Measurements from ENCODE around the gene COL20A1. TPM values are rescaled to one million over a fixed set of nuclear protein-coding genes. Genes with fewer than 3 reads are reported as not detected.
A peak's percentile ranks its signal among the peaks of the same experiment; 100 is the strongest.

COL20A1 gene
- total RNA-seq, 3 donors from 2014 or later = not detected

GRCh38 chr20:63270606-63271325, 22.2 kb upstream of the COL20A1 start:
- Histone ChIP-seq H3K27ac (no peak overlapping the region), H3K27me3 (peaks cover 0 to 8% of the 10 kb centered on the region in 2 donors), H3K9me3 (no peaks in the 10 kb centered on the region), H3K4me1 (peaks cover 0 to 12% of the 10 kb centered on the region in 2 donors), H3K4me3 (no peak overlapping the region), H3K36me3 (no peaks in the 10 kb centered on the region)
- no peak for DNase-seq (ENCODE audit: low spot score in 2 of 2)
- intact Hi-C loops (cut with DNase I; ENCODE audit: low total_unique reads) = no loop called here
- TF ChIP-seq POLR2A (IDR thresholded peaks at IDR 0.05) = no peak
- TF ChIP-seq CTCF (IDR thresholded peaks at IDR 0.05) = no peak
- TF ChIP-seq POLR2AphosphoS5 (IDR thresholded peaks at IDR 0.05) = no peak

- H3K27ac ChIP-seq = peak within 1 kb of the TSS; percentile 77 to 86
- DNase-seq (ENCODE audit: low spot score in 2 of 2) = peak; percentile 81 to 83
Measured at GRCh38 chr20:63272105-63273058, 20.6 kb upstream of the COL20A1 start, which contains the start of gene ARFGAP1. TSS of gene ARFGAP1 (plus strand) at chr20:63272813. CDS start at chr20:63275581, 2,768 bp downstream.

GRCh38 chr20:63273059-63273579, 19.9 kb upstream of the COL20A1 start:
- no peaks in the 10 kb centered on the region for H3K27me3 ChIP-seq
- H3K9me3 ChIP-seq = no peaks in the 10 kb centered on the region
- H3K27ac ChIP-seq = peak overlapping the region; percentile 77 to 86
- H3K36me3 ChIP-seq = no peaks in the 10 kb centered on the region
- peak overlapping the region; percentile 94 to 100 (median 95) for H3K4me3 ChIP-seq
- intact Hi-C loops (cut with DNase I; ENCODE audit: low total_unique reads) = no loop called here
- DNase-seq (ENCODE audit: low spot score in 2 of 2) = no peak
- no peak for TF ChIP-seq POLR2AphosphoS5 (IDR thresholded peaks at IDR 0.05)
- no peak for TF ChIP-seq CTCF (IDR thresholded peaks at IDR 0.05)
- no peak for TF ChIP-seq POLR2A (IDR thresholded peaks at IDR 0.05)
- H3K4me1 ChIP-seq = peaks cover 0 to 12% of the 10 kb centered on the region in 2 donors

More at GRCh38 chr20:63272105-63273058, 20.6 kb upstream of the COL20A1 start, which contains the start of gene ARFGAP1:
- intact Hi-C loops (cut with DNase I; ENCODE audit: low total_unique reads) = no loop called here
- H3K36me3 ChIP-seq = no peaks in the 10 kb centered on the region
- H3K4me1 ChIP-seq = peaks cover 0 to 12% of the 10 kb centered on the region in 2 donors
- no peaks in the 10 kb centered on the region for H3K9me3 ChIP-seq
- no peak for TF ChIP-seq CTCF (IDR thresholded peaks at IDR 0.05)
- TF ChIP-seq POLR2A (IDR thresholded peaks at IDR 0.05) = peak; percentile 49
- peak in 2 of 3 donors; percentile 59 to 69 for TF ChIP-seq POLR2AphosphoS5 (IDR thresholded peaks at IDR 0.05)
- peaks cover 0 to 2% of the 10 kb centered on the region in 2 donors for H3K27me3 ChIP-seq
- peak within 1 kb of the TSS; percentile 94 to 100 (median 95) for H3K4me3 ChIP-seq

GRCh38 chr20:63273635-63274380, 19.2 kb upstream of the COL20A1 start:
- Histone ChIP-seq H3K9me3 (no peaks in the 10 kb centered on the region), H3K4me1 (peaks cover 0 to 12% of the 10 kb centered on the region in 2 donors), H3K27ac (no peak overlapping the region), H3K4me3 (peak overlapping the region; percentile 94 to 100 (median 95)), H3K27me3 (no peaks in the 10 kb centered on the region), H3K36me3 (no peaks in the 10 kb centered on the region)
- DNase-seq (ENCODE audit: low spot score in 2 of 2) = no peak
- TF ChIP-seq POLR2A (IDR thresholded peaks at IDR 0.05) (no peak), CTCF (IDR thresholded peaks at IDR 0.05) (no peak), POLR2AphosphoS5 (IDR thresholded peaks at IDR 0.05) (no peak)
- intact Hi-C loops (cut with DNase I; ENCODE audit: low total_unique reads) = no loop called here
